Osteoblast (primary cell): ENCODE measurements around the gene ADAM10. TPM values are rescaled to one million over a fixed set of nuclear protein-coding genes. Genes with fewer than 3 reads are reported as not detected.
A peak's percentile ranks its signal among the peaks of the same experiment; 100 is the strongest.
"Not testable (repeated sequence)": the region's sequence is repeated elsewhere in the genome, so short reads cannot be mapped to it uniquely, and the experiment has no call there.

Experiments used
- DNase-seq: peaks from one replicate; pipeline ENCODE4 v3.0.0; 2011; ENCODE audit warnings: low spot score, mixed read lengths; ENCODE audit not compliant: insufficient read length; ENCODE audit errors: missing footprints
- H2AFZ ChIP-seq: 2 replicates; pipeline ENCODE4 v1.6.0; 2011; ENCODE audit warnings: mild to moderate bottlenecking, low read length
- H3K27ac ChIP-seq: 2 replicates; pipeline ENCODE4 v1.5.1; 2011; ENCODE audit warnings: mild to moderate bottlenecking, low read depth, low read length, moderate library complexity
- H3K27me3 ChIP-seq: 2 replicates; pipeline ENCODE4 v1.6.0; 2012; ENCODE audit warnings: mild to moderate bottlenecking, control low read depth, inconsistent platforms, low read length, moderate library complexity; ENCODE audit not compliant: insufficient read depth
- H3K36me3 ChIP-seq: 2 replicates; pipeline ENCODE4 v1.5.1; 2011; ENCODE audit warnings: mild to moderate bottlenecking, low read length, control low read depth, moderate library complexity; ENCODE audit not compliant: insufficient read depth
- H3K4me1 ChIP-seq: 2 replicates; pipeline ENCODE4 v1.5.1; 2011; ENCODE audit warnings: mild to moderate bottlenecking, low read length, control low read depth, moderate library complexity; ENCODE audit not compliant: insufficient read depth
- H3K4me2 ChIP-seq: 2 replicates; pipeline ENCODE4 v1.6.0; 2011; ENCODE audit warnings: mild to moderate bottlenecking, low read length; ENCODE audit not compliant: insufficient read depth
- H3K4me3 ChIP-seq: fragments of 200-600 bp; sonication (generic); 3 replicates; pipeline ENCODE4 v1.5.1; 2012; ENCODE audit warnings: mild to moderate bottlenecking, low read length, inconsistent platforms; ENCODE audit not compliant: insufficient read depth
- H3K79me2 ChIP-seq: 2 replicates; pipeline ENCODE4 v1.6.0; 2012; ENCODE audit warnings: mild to moderate bottlenecking, low read length, control low read depth, inconsistent platforms; ENCODE audit not compliant: insufficient read depth
- H3K9me3 ChIP-seq: 2 replicates; pipeline ENCODE4 v1.5.1; 2011; ENCODE audit warnings: low read depth, low read length, control low read depth
- H4K20me1 ChIP-seq: 2 replicates; pipeline ENCODE4 v1.6.0; 2012; ENCODE audit warnings: mild to moderate bottlenecking, low read length, control low read depth; ENCODE audit not compliant: insufficient read depth
- total RNA-seq: library from RNA; depleted of rRNA; stranded (reverse); fragments of >200 nt; gene quantifications from 2 replicates; pipeline ENCODE4 v1.2.3, GENCODE V29; 2012
- TF ChIP-seq, protein P1 (sequence below): IDR thresholded peaks from 2 replicates; pipeline ENCODE4 v1.5.1; 2011; ENCODE audit warnings: mild to moderate bottlenecking, low read depth, low read length, moderate library complexity; ENCODE audit errors: extremely low read depth

Gene ADAM10
- total RNA-seq, 1 donor, result 122 TPM

DNA sequence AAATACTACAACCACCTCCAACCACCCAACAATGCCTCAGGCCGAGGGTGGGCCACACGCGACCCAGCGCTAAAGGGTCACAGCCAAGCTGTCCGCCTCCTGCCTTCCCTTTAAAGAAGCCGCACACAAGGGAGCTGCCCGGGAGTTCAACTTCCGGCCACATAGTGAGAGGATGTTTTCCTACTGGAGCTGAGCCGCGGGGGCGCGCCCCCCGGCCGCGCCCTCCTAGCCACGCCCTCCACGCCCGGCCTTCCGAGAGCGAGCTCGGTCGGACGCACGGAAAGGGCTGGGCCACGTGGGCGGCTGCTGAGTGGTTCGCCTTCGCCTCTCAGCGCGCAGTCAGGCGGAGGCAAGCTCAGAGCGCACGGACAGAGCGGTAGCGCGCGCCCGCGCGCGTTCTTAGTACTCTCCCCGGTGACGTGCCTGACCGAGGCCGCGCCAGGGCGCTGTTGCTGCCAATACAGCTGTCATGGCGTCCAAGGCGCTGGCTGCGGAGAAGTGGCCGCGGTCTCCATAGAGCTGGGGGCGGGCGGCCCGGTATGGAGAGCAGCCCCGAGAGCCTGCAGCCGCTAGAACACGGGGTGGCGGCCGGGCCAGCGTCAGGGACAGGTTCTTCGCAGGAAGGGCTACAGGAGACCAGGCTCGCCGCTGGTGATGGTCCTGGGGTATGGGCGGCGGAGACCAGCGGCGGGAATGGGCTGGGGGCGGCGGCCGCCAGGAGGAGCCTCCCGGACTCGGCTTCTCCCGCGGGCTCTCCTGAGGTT, 21.5 kb upstream of the ADAM10 start, which contains the start of gene MINDY2:
Gene MINDY2 (plus strand): TSS at position 446 of the 764 bp plus-strand sequence. CDS start 94 bp downstream, at position 540.
- Histone ChIP-seq H3K79me2 (peaks cover 45% of the 10 kb centered on the region), H3K9me3 (no peaks in the 10 kb centered on the region), H3K27ac (peak within 1 kb of the TSS; percentile 94), H3K4me2 (peak within 1 kb of the TSS; percentile 95), H2AFZ (peak within 1 kb of the TSS; percentile 91), H3K4me1 (peaks cover 19% of the 10 kb centered on the region), H3K27me3 (no peaks in the 10 kb centered on the region), H3K4me3 (peak within 1 kb of the TSS; percentile 97), H4K20me1 (peaks cover 19% of the 10 kb centered on the region), H3K36me3 (no peaks in the 10 kb centered on the region)
- TF ChIP-seq, protein P1, sequence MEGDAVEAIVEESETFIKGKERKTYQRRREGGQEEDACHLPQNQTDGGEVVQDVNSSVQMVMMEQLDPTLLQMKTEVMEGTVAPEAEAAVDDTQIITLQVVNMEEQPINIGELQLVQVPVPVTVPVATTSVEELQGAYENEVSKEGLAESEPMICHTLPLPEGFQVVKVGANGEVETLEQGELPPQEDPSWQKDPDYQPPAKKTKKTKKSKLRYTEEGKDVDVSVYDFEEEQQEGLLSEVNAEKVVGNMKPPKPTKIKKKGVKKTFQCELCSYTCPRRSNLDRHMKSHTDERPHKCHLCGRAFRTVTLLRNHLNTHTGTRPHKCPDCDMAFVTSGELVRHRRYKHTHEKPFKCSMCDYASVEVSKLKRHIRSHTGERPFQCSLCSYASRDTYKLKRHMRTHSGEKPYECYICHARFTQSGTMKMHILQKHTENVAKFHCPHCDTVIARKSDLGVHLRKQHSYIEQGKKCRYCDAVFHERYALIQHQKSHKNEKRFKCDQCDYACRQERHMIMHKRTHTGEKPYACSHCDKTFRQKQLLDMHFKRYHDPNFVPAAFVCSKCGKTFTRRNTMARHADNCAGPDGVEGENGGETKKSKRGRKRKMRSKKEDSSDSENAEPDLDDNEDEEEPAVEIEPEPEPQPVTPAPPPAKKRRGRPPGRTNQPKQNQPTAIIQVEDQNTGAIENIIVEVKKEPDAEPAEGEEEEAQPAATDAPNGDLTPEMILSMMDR, result no peak
- peak; percentile 97 for DNase-seq

DNA sequence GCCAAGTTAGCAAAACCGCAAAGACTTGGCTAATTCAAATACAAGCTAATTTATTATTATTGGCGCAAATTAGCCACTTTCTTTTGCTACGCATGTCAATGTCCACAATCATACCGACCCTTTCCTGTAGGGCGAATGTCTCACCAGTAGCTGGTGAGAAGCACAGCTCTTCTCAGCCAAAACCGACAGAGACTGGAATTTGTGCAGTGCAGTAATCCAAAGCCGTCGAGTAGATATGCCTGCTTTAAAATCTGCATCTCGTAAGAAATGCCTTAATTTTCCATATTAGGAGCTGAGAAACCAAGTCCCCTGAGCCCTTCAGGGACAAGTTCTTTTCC, 21.0 kb upstream of the ADAM10 start:
- Histone ChIP-seq H3K36me3 (no peaks in the 10 kb centered on the region), H3K4me3 (peak overlapping the region; percentile 97), H3K9me3 (no peaks in the 10 kb centered on the region), H3K4me2 (peak overlapping the region; percentile 95), H4K20me1 (peaks cover 18% of the 10 kb centered on the region), H3K27ac (peak overlapping the region; percentile 94), H3K4me1 (peaks cover 19% of the 10 kb centered on the region), H3K79me2 (peaks cover 39% of the 10 kb centered on the region), H2AFZ (peak overlapping the region; percentile 89), H3K27me3 (no peaks in the 10 kb centered on the region)
- TF ChIP-seq, protein P1, result peak; percentile 26
- peak; percentile 92 for DNase-seq

DNA sequence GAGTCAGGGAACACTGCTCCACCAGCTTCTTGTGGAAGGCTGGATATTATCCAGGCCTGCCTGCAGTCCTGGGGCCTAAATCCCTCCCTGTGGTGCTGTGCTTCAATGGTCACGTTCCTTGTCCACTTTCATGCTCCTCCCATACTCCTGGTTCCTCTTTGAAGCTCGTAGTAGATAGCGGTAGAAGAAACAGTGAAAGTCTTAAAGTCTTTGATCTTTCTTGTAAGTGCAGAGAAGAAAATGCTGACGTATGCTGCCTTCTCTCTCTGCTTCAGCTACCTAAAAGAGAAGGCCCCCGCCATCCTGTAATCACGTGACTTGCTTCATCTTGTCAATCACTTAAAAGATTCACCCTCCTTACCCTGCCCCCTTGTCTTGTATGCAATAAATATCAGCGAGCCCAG, 19.1 kb upstream of the ADAM10 start:
- not testable (repeated sequence) for H2AFZ ChIP-seq, H3K4me3 ChIP-seq, H3K9me3 ChIP-seq, H3K27ac ChIP-seq, H3K27me3 ChIP-seq, H4K20me1 ChIP-seq, H3K4me2 ChIP-seq, H3K36me3 ChIP-seq, DNase-seq
- Histone ChIP-seq H3K79me2 (peaks cover 21% of the 10 kb centered on the region), H3K4me1 (peaks cover 16% of the 10 kb centered on the region)

DNA sequence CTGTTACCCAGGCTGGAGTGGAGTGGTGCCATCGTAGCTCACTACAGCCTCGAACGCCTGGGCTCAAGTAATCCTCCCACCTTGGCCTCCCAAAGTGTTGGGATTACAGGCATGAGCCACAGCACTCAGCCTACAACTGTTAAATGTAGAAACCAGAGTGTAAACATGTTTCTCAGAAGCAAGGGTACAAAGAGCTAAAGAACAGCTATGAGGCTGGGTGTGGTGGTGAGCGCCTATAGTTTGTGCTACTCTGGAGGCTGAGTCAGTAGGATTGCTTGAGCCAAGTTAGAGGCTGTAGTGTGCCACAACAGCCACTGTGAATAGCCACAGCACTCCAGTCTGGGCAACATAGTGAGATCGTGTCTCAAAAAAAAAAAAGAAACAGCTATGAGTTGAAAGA, 16.8 kb upstream of the ADAM10 start:
- Histone ChIP-seq H3K27ac (no peak overlapping the region), H3K4me3 (no peak overlapping the region)

More for the DNA sequence above, 16.8 kb upstream of the ADAM10 start:
- H3K4me1 ChIP-seq, result peaks cover 6% of the 10 kb centered on the region
- no peaks in the 10 kb centered on the region for H3K36me3 ChIP-seq
- TF ChIP-seq, protein P1, result no peak
- no peaks in the 10 kb centered on the region for H3K27me3 ChIP-seq
- H3K79me2 ChIP-seq, result no peaks in the 10 kb centered on the region
- no peak overlapping the region for H2AFZ ChIP-seq
- no peaks in the 10 kb centered on the region for H4K20me1 ChIP-seq
- no peaks in the 10 kb centered on the region for H3K9me3 ChIP-seq
- no peak overlapping the region for H3K4me2 ChIP-seq
- DNase-seq, result no peak
